GM18499 (cell line): ENCODE data around the gene VWA1.
"Not testable (repeated sequence)": the region's sequence is repeated elsewhere in the genome, so short reads cannot be mapped to it uniquely, and the experiment has no call there.

ENCODE experiments used
- ATAC-seq: cut with Tn5 transposase; IDR thresholded peaks from one replicate; pipeline ENCODE4 v1.9.1; 2021; ENCODE audit warnings: moderate number of reproducible peaks; ENCODE audit not compliant: insufficient read depth, unreplicated experiment

The VWA1 gene

DNA sequence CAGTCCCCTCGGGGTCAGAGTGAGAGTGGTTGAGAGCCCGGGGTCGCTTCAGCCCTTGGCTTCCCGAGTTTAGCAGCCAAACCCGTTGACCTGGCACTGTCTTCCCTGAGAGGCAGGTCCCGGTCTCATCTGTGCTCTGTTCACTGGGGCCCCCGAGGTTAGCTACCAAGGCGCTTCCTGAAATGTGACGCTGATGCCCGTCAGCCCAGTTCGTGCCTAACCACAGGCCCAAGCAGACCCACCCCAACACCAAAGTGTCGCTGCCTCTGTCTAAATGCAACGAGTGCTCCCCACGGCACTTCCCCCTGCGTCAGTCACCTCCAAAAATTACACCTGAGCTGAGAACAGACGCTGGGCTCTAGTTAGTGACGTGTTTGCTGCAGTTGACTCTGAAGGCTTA lies 40.5 kb downstream of the VWA1 start:
- ATAC-seq = not testable (repeated sequence)

DNA sequence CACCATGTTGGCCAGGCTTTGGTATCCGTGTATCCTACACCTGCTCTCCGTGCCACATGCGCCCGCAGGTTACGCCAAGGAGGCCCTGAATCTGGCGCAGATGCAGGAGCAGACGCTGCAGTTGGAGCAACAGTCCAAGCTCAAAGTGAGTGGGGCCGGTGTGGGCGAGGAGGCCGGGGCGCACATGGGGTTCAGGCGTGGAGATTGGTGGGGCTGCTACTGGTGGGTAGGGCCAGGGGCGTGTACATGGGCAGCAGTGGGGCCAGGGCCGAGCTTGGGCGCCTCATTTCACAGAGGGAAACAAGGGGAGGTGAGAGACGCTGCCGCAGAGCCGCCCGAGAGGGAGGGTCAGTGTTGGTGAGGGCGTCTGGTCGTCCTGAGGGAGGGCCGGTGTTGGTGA lies 41.7 kb downstream of the VWA1 start:
- ATAC-seq = no peak

DNA sequence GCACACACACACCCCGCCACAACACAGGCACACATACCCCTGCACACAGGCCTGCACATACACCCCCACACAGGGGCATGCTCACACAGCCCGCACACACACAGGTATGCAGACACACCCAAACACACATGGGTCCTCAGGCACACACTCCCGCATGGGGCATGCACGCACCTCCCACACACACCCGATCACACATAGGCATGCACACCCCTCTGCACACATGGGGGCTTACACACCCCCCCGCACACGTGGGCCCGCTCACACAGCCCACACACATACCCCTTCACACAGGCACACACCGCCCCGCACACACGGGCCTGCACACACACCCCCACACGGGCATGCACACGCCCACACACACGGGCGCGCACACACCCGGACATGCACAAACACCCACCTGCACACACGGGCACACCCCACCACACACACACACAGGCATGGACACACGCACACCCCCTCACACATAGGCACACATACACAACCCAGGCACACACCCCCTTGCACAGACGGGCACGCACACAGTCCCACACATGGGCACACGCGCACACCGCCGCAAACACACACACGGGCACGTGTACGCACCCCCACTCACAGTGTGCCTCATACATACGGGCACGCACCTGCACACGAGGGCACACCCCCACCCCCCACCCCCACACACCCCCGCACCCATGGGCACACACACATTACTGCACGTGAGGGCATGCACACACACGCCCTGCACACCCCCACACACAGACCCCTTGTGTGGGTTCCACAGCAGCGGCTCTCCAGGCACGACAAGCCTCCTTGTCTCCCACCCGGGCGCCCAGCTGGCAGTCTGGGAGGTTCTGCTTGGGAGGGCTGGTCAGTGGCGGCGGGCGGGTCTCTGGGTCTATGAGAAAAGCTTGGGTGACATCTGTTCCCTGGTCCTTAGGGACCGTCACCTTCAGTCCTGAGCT lies 44.3 kb downstream of the VWA1 start:
- ATAC-seq = no peak

DNA sequence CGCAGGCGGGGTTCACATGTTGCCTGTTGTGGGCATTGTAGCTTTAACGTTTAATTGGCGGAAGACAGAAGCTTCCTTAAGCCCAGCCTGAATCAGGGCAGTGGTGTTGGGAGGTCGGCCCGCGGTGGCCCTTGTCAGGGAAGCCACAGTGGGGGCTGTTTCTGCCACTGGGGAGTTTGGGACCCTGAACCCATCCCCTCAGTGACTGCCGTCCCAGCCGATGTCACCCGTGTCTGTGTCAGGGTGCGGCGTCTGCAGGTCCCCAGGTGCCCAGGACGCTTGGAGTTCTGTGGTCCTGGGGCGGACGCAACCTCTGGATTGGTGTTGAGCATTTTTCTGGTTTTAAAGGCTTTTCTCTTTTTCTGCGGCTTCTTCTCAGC lies 45.0 kb downstream of the VWA1 start:
- ATAC-seq = not testable (repeated sequence)

DNA sequence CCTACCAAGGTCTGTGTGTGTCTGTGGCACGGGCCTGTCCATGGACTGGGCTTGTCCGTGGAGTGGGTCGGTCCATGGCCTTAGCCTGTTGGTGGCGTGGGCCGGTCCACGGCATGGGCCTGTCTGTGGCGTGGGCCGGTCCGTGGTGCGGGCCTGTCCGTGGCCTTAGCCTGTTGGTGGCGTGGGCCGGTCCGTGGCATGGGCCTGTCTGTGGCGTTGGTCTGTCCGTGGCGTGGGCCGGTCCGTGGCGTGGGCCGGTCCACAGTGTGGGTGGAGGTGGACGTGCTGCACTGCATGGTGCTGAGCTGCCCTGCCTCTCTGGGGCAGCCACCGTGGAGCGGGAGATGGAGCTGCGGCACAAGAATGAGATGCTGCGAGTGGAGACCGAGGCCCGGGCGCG lies 46.3 kb downstream of the VWA1 start:
- ATAC-seq = not testable (repeated sequence)

DNA sequence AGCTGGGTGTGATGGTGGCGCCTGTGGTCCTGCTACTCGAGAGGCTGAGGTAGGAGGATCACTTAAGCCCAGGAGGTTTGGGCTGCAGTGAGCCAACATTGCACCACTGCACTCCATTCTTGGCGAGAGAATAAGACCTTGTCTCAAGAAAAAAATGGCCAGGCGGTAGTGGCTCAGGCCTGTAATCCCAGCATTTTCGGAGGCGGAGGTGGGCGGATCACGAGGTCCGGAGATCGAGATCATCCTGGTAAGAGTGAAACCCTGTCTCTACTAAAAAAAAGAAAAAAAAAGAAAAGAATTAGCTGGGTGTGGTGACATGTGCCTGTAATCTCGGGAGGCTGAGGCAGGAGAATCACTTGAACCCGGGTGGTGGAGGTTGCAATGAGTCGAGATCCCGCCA lies 47.4 kb downstream of the VWA1 start:
- no peak for ATAC-seq

DNA sequence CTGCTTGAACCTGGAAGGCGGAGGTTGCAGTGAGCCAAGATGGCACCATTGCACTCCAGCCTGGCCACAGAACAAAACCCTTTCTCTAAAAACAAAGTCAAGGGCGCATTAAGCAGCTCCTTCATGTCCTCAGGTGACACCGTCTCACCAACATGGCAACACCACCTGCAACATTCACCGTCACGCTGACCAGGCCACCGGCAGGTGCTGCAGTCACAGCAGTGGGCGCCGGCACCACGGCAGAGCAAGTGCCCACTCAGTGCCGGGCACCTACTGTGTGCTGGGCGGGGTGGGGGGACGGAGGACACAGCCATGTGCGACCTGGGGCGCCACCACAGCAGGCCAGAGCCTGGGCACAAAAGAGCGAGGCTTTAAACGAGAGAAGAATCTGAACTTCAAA lies 48.2 kb downstream of the VWA1 start:
- ATAC-seq = no peak

DNA sequence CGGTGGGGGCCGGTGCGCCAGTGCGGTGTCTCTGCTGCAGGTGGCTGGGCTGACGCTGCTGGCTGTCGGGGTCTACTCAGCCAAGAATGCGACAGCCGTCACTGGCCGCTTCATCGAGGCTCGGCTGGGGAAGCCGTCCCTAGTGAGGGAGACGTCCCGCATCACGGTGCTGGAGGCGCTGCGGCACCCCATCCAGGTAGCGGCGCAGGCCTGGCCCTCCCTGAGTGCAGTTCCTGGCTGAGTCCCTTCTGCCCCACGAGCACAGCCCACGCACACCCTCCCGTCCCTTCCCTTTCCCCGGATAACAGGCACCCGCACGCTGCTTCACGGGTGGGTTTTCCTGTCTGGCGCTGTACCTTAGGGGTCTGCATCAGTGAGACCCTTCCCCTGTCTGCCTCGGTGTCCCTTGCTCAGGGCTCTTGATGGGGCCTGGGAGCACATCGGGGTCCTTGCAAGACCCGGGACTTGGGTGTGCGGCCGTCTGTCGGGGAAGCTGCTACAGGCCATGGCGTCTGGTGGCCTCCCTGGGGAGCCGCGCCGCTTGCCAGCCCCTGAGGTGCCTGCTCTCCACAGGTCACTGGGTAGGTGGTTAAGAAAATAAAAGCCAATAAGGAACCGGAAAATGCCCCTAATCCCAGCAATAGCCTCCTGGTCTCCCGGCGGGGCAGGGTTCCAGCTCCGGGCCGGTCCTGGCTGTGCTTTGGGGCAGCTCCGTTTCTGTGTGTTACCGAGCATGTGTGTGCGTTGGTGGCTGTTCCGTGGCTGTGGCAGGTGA lies 49.7 kb downstream of the VWA1 start:
- not testable (repeated sequence) for ATAC-seq

DNA sequence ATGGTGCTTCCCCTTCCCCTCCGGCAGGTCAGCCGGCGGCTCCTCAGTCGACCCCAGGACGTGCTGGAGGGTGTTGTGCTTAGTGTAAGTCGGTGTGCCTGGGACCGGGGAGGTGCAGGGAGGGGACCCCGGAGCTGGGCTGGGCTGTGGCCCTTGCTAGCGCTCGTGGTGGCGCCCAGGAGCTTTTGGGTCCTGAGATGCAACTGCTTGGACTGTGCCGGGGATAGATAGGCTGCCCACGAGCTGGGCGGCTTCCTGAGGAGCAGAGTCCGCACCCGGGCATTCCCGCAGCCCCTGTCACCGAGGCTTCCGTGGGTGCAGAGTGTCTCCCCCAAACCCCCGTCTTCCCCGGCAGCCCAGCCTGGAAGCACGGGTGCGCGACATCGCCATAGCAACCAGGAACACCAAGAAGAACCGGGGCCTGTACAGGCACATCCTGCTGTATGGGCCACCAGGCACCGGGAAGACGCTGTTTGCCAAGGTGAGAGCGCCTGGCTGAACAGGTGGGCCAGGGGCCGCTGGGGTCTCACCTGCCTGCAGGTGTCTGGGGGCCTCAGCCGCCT lies 50.3 kb downstream of the VWA1 start:
- ATAC-seq = not testable (repeated sequence)

DNA sequence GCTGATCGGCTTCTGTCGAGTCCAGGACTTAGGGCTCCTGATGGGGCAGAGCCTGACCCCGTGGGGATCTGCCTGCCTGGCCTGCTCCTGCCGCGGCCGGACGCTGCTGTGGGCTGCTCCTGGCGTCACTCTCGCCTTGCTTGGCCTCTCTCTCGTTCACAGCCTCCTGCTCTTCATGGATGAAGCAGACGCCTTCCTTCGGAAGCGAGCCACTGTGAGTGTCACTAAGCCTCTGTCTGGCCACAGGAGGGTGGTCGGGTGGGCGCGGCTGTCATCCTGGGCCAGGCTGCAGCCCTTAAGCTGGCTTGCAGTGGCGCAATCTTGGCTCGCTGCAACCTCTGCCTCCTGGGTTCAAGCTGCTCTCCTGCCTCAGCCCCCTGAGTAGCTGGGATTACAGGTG lies 52.2 kb downstream of the VWA1 start:
- ATAC-seq = no peak

DNA sequence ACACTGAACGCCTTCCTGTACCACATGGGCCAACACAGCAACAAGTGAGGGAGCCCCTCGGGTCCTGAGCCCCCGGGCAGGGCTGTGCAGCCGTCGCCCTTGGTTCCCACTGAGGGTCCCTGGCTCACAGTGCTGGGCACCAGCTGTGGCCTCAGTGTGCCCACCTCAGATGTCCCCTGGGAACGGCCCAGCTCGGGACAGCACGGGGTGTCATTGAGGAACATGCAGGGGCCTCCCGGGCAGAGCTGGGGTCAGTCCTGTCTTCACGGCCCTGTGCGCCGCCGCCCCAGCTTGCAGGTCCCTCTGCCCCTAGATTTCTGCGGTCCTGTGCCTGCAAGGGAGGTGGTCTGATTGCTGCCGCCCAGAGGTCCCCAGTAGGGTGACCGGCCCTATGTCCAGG lies 53.7 kb downstream of the VWA1 start:
- ATAC-seq = no peak

DNA sequence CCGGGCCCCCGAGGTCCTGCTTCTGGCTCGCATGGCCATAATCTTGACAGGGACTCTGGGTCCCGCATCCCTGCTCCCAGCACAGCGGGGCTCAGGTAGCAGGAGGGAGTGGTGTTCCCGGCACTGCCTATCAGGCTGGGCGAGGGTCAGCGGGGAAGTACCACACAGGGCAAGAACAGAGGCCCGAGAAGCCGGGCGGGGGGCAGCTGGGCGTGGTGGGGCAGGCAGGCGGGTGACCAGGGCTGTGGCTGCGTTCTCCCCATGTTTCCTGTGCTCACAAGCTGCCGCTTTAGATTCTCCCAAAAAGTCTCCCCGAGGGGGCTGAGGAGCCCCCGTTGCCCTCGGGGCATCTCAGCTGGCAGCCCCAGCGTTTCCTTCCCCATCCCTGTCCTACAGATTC lies 54.4 kb downstream of the VWA1 start:
- ATAC-seq = no peak

DNA sequence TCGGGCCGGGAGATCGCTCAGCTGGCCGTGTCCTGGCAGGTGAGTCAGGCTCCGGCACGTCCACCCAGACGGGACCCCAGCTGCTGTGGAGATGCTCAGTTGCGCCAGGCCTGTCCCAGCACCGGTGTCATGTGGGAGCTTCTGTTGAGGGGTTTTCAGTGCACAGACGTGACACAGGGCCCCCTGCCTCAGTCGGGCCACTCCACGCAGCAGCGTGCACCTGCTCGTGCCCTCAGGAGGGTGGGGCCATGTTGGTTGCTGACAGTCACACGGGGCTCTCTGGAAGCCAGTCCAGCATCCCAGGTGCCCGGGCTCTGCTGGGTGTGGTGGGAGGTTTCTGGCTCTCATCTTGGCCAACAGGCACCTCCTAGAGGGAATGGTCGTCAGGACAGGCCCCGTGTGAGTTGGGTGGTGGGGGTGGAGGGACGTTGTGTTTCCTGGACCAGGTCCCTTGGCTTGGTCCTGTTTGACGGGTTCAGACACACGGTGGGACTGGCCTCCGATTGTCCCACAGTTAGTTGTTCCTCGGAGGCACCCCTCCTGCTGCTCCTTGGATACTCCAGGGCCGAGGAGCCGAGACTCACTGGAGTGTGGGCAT lies 55.2 kb downstream of the VWA1 start:
- no peak for ATAC-seq

DNA sequence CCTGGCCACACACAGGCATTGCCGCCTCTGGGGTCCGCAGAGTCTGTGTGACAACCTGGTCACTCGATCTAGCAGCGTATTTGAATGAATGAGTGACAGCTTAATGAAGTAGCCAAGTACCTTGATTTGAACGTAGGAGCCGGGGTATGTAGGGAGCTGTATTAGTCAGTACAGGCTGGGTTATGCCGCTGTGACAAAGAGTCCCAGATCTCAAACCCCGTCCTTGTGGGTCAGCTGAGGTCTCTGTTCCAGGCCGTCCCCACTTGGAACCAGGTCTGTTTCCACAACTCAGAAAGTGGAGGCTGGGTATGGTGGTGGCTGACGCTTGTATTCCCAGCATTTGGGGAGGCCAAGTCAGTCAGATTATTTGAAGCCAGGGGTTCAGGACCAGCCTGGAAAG lies 56.1 kb downstream of the VWA1 start:
- no peak for ATAC-seq
